CD4-positive, alpha-beta T cell treated with Interleukin-4 for 1 hour (primary cell): ENCODE results near the gene NPFFR1.

Source experiments
- DNase-seq, 2 donors: peaks; one replicate each; pipeline ENCODE4 v3.0.0-alpha.2; 2020 to 2022

Gene NPFFR1, protein sequence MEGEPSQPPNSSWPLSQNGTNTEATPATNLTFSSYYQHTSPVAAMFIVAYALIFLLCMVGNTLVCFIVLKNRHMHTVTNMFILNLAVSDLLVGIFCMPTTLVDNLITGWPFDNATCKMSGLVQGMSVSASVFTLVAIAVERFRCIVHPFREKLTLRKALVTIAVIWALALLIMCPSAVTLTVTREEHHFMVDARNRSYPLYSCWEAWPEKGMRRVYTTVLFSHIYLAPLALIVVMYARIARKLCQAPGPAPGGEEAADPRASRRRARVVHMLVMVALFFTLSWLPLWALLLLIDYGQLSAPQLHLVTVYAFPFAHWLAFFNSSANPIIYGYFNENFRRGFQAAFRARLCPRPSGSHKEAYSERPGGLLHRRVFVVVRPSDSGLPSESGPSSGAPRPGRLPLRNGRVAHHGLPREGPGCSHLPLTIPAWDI

DNA sequence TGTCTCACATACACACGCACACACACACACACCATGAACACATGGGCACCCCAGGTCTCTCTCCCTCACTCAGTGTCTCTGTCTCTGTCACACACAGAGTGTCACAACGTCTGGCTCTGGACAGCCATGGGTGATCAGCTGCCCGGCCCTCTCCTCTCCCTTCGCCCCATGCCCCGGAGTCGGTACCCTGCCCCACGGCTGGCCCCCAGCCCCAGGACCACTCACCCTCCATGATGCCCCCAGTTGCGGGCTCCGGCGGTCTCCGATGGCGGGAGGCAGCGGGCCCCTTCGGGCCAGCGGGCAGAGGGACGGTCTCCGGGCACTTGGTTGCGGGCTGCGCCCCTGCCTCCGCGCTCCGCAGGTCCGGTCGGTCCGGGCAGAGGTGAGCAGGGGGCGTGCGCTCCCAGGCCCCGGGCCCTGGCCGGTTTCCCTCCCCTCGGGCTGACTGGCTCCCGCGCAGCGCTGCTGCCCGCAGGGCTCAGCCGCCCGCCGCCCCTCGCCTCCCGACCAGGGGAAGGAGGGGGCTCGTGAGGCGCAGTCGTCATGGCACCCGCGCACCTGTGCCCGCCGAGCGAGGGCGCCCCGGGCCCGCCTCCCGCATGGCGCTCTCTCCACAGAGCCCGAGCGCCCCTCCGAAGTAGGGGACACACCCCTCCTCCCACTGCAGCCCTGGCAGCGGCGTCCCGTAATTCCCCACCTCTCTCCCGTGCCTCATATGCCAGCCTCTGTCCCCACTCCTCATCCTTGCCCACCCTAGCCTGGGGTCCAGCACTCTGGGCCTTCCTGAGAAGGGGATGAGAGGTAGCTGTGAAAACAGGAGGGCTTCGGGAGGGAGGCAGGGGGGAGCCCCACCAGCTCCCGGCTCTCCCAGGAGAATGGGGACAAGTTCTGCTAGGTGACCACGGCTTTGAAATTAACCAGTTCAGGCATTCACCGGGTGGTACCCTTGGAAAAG is at the start of gene NPFFR1:
TSS of gene NPFFR1 (minus strand) at position 560 of the 955 bp plus-strand sequence. CDS start at position 232, 328 bp downstream.
- no peak for DNase-seq

GRCh38 chr10:70333268-70333667 is 49.5 kb upstream of the NPFFR1 start:
- DNase-seq, result no peak

GRCh38 chr10:70331486-70332268 is 47.9 kb upstream of the NPFFR1 start:
- peak; percentile 53 to 66 for DNase-seq

GRCh38 chr10:70331160-70331485 is 47.3 kb upstream of the NPFFR1 start:
- DNase-seq, result no peak

- DNase-seq, result no peak
Observed at GRCh38 chr10:70330671-70331070, 46.9 kb upstream of the NPFFR1 start.

DNA sequence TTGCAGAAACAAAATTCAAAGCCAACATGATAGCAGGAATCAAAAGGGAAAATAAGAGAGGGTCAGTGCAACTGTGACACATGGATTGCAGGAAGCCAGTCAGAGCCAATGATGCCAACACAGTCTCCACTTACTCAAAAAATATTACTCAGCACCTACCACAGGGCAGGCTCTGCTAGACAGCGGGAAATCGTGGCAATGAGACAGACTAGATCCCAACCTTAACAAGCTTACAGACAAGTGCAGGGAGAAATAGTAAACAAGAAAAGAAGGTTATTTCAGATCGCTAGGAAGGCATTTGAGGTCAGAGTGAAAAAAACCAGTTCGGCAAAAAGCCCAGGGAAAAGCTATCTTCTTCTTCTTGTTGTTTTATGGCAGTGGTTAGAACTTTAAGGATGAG is 45.2 kb upstream of the NPFFR1 start:
- no peak for DNase-seq

DNA sequence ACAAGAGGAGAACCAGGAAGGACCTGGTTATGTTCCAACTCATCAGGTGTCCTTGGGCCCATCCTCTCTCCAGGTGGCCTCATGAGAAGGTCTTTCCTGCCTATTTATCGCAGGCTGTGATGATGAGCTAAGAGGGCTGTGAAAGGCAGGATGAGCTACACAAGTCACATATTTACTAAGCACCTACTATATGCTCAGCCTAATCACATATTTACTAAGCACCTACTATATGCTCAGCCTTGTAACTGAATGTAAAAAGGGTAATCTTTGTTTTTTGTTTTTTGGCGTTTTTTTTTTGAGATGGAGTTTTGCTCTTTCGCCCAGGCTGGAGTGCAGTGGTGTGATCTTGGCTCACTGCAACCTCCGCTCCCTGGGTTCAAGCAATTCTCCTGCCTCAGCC is 44.2 kb upstream of the NPFFR1 start:
- no peak for DNase-seq

DNA sequence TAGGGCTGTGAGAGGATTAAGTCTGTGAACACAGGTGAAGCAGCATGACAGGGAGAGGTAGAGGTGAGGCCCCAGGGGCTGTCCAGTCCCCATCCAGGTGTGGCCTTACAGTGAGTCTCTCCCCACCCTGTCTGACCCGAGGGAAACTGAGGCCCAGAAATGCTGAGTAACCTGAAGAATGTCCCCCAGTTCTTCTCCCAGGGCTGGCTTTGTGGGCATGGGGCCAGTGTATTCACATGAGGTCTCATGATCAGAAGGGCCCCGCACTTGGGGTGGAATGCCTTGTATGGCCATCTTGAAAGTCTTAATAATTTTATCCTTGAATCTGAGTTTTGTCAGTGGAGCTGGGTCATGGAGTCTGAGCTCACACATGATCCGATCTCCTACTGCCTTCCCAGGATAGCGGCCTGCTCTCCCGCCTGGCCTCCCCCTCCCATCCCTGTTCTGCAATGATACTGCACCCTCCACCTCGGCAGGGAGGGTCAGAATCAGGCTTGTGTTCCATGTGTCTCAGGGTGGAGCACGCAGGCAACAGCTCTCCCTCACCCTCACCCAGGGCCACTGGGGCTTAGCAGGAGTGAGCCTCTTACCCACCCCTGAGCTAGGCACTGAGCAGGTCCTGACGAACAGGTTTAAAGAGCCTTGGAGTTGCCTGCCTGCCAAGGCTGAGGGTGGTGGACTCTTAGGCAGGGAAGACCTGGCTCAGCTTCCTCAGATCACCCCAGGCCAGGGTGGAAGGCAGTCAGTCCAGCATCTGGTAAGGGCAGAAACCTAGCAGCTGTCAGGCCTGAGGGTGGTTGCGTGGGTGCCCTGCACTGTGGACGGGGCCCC is 41.4 kb upstream of the NPFFR1 start:
- DNase-seq, result no peak

- no peak for DNase-seq
Observed at GRCh38 chr10:70324339-70324861, 40.6 kb upstream of the NPFFR1 start.

- no peak for DNase-seq
Observed at GRCh38 chr10:70323697-70324338, 40.0 kb upstream of the NPFFR1 start.

DNA sequence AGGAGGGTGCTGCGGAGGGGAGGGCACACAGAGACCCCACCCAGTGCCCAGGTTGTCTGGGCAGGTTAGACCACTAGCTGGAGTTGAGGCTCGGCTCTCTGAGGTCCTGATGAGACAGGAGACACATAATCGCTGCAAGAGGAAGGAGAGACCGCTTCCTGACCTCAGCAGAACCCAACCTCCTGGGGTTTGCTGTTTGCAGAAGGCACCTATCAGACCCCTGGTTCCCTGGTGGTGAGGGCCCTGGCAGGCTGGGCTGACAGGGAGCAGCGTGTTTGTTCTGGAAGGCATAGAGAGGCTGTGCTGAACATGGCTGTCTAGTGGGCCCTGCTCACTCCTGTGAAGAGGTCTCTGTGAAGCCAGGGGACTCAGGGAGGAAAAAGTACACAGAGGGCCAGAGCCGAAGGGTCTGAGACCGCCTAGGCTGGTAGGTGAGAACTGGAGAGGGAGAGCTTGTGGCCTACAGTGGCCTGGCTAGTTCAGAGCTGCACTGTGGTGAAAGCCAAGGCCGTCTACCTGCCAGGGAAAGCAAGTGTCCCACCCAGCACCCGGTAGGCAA is 39.4 kb upstream of the NPFFR1 start:
- DNase-seq, result peak in 1 of 2 donors; percentile 18

GRCh38 chr10:70321897-70322890 is 38.4 kb upstream of the NPFFR1 start:
- DNase-seq, result no peak

DNA sequence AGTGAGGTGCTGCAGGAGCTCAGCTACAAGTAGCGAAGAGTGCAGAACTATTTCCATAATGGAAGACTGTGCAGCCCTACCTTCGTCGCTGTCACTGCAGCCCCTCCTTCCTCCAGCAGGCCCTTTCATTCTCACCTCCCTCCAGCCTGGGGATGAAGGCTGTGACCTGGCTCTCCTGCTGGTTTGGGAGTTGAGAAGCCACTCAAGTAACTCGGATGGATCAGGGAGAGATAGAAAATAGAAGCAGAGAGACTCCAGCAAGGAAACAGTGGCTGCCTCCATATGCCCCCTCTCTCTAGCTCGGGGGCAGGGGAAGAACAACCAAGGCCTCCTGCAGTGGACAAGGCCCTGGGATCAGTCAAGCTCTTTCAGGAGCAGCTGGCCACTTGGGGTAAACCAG is 37.4 kb upstream of the NPFFR1 start:
- no peak for DNase-seq

- DNase-seq, result no peak
Observed at GRCh38 chr10:70320751-70321150, 36.9 kb upstream of the NPFFR1 start.

DNA sequence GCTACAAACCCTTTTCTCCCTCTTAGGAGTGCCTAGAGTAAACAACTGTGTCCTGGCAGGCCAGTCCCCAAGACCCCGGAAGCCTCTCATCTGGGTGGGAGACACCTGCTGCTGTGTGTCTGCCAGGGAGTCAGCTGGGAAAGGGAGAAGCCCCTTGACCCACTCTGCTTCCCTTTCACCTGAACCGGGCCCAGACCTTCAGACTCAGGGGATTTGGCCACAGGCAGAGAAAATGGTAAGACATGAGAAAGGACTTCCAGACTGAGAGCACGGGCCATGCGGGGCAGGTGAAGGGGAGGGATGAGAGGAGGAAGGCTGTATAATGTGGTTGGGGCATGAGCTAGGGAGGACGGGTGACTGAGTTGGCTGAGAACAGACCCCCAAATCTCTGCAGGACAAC is 36.0 kb upstream of the NPFFR1 start:
- no peak for DNase-seq

DNA sequence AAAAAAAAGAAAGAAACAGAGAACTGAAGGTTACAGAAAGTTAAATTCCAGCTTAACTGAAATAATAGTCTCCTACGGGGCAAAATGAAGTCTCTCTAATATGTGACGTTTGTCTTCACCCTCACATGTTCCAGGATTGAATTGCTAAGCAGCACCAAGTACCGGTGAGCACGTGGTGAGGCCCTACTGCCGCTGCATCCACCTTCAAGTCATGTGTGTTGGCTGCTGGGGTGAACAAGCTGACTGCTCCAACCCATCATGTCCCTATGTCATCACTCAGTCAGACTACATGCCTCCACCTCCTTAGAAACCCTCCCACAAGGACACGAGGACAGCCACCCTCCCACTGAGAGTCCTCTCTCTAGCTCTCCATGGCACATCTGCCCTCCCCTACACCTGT is 35.4 kb upstream of the NPFFR1 start:
- DNase-seq, result no peak

DNA sequence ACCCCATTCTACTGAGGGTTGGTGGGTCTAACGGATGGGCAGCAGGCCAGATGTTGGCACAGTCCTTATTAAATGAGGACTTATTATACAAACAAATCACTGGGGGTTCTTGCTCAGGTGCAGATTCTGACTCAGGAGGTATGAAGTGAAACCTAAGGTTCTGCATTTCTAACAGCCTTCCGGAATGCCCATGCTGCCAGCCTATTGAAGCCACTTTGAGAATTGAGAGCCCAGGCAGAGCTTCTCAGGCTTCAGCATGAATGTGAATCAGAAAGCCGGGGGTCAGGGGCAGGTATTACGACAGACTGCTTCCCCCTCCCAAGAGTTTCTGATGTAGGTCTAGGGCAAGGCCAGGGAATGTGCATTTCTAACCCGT is 34.1 kb upstream of the NPFFR1 start:
- DNase-seq, result no peak

DNA sequence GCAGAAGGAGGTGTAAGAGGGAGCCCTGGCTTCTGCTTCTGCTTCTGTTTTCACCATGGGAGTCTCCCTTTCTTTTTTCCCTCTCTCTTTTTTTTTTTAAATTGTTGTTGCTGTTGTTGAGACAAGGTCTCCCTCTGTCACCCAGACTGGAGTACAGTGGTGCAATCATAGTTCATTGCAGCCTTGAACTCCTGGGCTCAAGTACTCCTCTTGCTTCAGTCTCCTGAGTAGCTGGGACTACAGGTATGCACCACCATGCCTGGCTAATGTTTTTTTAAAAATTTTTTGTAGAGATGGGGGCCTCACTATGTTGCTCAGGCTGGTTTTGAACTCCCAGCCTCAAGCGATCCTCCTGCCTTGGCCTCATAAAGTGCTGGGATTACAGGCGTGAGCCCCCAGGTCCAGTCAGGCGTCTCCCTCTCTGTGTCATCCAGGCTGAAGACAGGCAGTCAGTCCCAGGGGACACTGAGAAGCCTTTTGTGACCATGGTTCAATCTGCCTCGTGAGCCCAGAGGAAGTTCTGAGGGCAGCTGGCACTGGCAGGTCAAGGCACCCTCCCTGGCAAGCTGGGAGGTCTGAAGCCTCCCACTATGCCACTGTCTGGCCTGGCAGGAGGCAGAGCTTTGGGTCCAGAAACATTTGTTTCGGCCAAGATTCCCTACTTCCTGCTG is 33.6 kb upstream of the NPFFR1 start:
- no peak for DNase-seq

DNA sequence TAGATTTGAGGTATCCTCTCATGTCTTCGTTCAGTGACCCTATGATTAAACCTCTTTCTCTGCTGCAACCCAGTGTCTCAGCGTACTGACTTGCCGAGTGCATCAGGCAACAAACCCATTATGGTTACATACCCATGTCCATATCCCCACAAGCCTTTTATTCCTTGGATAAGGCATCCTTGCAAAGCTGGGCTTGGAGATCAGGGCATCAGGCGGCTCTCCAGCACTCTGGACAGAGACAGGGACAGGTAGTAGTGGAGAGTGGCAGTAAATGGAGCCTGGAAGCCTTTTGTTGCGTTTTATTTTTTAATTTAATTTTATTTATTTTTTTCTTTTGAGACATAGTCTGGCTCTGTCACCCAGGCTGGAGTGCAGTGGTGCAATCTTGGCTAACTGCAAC is 32.0 kb upstream of the NPFFR1 start:
- no peak for DNase-seq
